MM.1S (cell line): Measurements from ENCODE around the gene COL12A1.

Source experiments
- DNase-seq: peaks from one replicate; pipeline ENCODE4 v3.0.0-alpha.2; 2015
- H2AFZ ChIP-seq: fragments of 300-600 bp; sonication (generic); 2 replicates; pipeline ENCODE4 v1.6.0; 2016; ENCODE audit warnings: antibody characterized with exemption, low read length
- H3F3A ChIP-seq: fragments of 300-600 bp; sonication (generic); 2 replicates; pipeline ENCODE4 v1.6.1; 2016; ENCODE audit warnings: mild to moderate bottlenecking, antibody characterized with exemption, low read length, moderate library complexity, mixed read lengths; ENCODE audit not compliant: insufficient read depth
- H3K27ac ChIP-seq: fragments of 300-600 bp; sonication (generic); 2 replicates; pipeline ENCODE4 v1.5.1; 2016; ENCODE audit warnings: mild to moderate bottlenecking, low read length
- H3K27me3 ChIP-seq: fragments of 300-600 bp; sonication (generic); replicated peaks from 2 replicates; pipeline ENCODE4 v1.6.0; 2016; ENCODE audit warnings: low read length; ENCODE audit not compliant: insufficient read depth
- H3K36me3 ChIP-seq: fragments of 300-600 bp; sonication (generic); replicated peaks from 2 replicates; pipeline ENCODE4 v1.6.1; 2016; ENCODE audit warnings: mild to moderate bottlenecking, low read length, mixed read lengths; ENCODE audit not compliant: insufficient read depth
- H3K4me1 ChIP-seq: fragments of 300-600 bp; sonication (generic); 2 replicates; pipeline ENCODE4 v1.6.1; 2016; ENCODE audit warnings: low read length, mixed read lengths
- H3K4me2 ChIP-seq: fragments of 300-600 bp; sonication (generic); 2 replicates; pipeline ENCODE4 v1.6.0; 2016; ENCODE audit warnings: low read depth, low read length
- H3K4me3 ChIP-seq: fragments of 300-600 bp; sonication (generic); 2 replicates; pipeline ENCODE4 v1.5.1; 2016; ENCODE audit warnings: low read length, mixed read lengths
- H3K79me2 ChIP-seq: fragments of 300-600 bp; sonication (generic); 2 replicates; pipeline ENCODE4 v1.6.1; 2016; ENCODE audit warnings: mixed run types, low read length, mixed read lengths
- H3K9ac ChIP-seq: fragments of 300-600 bp; sonication (generic); 2 replicates; pipeline ENCODE4 v1.6.1; 2016; ENCODE audit warnings: low read length, mixed read lengths
- H3K9me2 ChIP-seq: fragments of 300-600 bp; sonication (generic); replicated peaks from 2 replicates; pipeline ENCODE4 v1.6.1; 2016; ENCODE audit warnings: mild to moderate bottlenecking, low read length, mixed read lengths; ENCODE audit not compliant: insufficient read depth
- H3K9me3 ChIP-seq: fragments of 300-600 bp; sonication (generic); replicated peaks from 2 replicates; pipeline ENCODE4 v1.6.1; 2016; ENCODE audit warnings: mild to moderate bottlenecking, low read length, mixed read lengths; ENCODE audit not compliant: insufficient read depth
- H4K20me1 ChIP-seq: fragments of 300-600 bp; sonication (generic); 2 replicates; pipeline ENCODE4 v1.6.1; 2016; ENCODE audit warnings: mild to moderate bottlenecking, low read length, moderate library complexity, mixed read lengths; ENCODE audit not compliant: insufficient read depth
- CTCF ChIP-seq: fragments of 300-600 bp; sonication (generic); IDR thresholded peaks from 2 replicates; pipeline ENCODE4 v1.5.1; 2016; ENCODE audit warnings: antibody characterized with exemption, low read length, mixed read lengths
- EZH2 ChIP-seq: fragments of 300-600 bp; sonication (generic); optimal IDR thresholded peaks from 2 replicates; pipeline ENCODE3; 2017; ENCODE audit warnings: low read depth, mild to moderate bottlenecking, antibody characterized with exemption, low read length, mixed read lengths
- EZH2phosphoT487 ChIP-seq: fragments of 300-600 bp; sonication (generic); IDR thresholded peaks from 2 replicates; pipeline ENCODE4 v1.6.1; 2018; ENCODE audit warnings: antibody characterized with exemption, low read length

COL12A1 gene

GRCh38 chr6:75246386-75246785, 40.5 kb upstream of the COL12A1 start:
- H3K9me3 ChIP-seq: no peaks in the 10 kb centered on the region
- TF ChIP-seq CTCF (no peak), EZH2 (no peak), EZH2phosphoT487 (no peak)
- H3K4me3 ChIP-seq: no peak overlapping the region
- H4K20me1 ChIP-seq: no peaks in the 10 kb centered on the region
- H3K36me3 ChIP-seq: no peaks in the 10 kb centered on the region; the same call in 1 of the 2 replicates
- H3K27me3 ChIP-seq: no peaks in the 10 kb centered on the region
- H3K4me2 ChIP-seq: no peak overlapping the region
- H3K9me2 ChIP-seq: no peaks in the 10 kb centered on the region
- H3K9ac ChIP-seq: no peak overlapping the region
- peaks cover 9% of the 10 kb centered on the region for H3F3A ChIP-seq
- no peak for DNase-seq
- peaks cover 22% of the 10 kb centered on the region for H3K79me2 ChIP-seq
- H3K4me1 ChIP-seq: peaks cover 4% of the 10 kb centered on the region; the same call in 1 of the 2 replicates
- no peak overlapping the region for H3K27ac ChIP-seq
- H2AFZ ChIP-seq: no peak overlapping the region

GRCh38 chr6:75244063-75244584, 38.3 kb upstream of the COL12A1 start:
- H3K4me3 ChIP-seq: peak overlapping the region; percentile 93
- peak overlapping the region; percentile 93 for H2AFZ ChIP-seq
- no peaks in the 10 kb centered on the region for H4K20me1 ChIP-seq
- H3K36me3 ChIP-seq: no peaks in the 10 kb centered on the region; the same call in none of the 2 replicates
- H3K4me2 ChIP-seq: peak overlapping the region; percentile 97
- H3K27ac ChIP-seq: peak overlapping the region; percentile 93; the same call in 1 of the 2 replicates
- DNase-seq: peak; percentile 12
- H3K4me1 ChIP-seq: peaks cover 4% of the 10 kb centered on the region; the same call in 1 of the 2 replicates
- H3K9me2 ChIP-seq: no peaks in the 10 kb centered on the region
- H3K9me3 ChIP-seq: no peaks in the 10 kb centered on the region
- H3K27me3 ChIP-seq: no peaks in the 10 kb centered on the region
- H3F3A ChIP-seq: peaks cover 9% of the 10 kb centered on the region
- peak overlapping the region; percentile 92 for H3K9ac ChIP-seq
- H3K79me2 ChIP-seq: peaks cover 43% of the 10 kb centered on the region
- TF ChIP-seq EZH2phosphoT487 (no peak), CTCF (no peak), EZH2 (no peak)

- H3K9me2 ChIP-seq: no peaks in the 10 kb centered on the region
- H4K20me1 ChIP-seq: no peaks in the 10 kb centered on the region
- H3K36me3 ChIP-seq: no peaks in the 10 kb centered on the region; the same call in none of the 2 replicates
- peak within 1 kb of the TSS; percentile 93 for H3K4me3 ChIP-seq
- no peaks in the 10 kb centered on the region for H3K9me3 ChIP-seq
- peaks cover 4% of the 10 kb centered on the region; the same call in 1 of the 2 replicates for H3K4me1 ChIP-seq
- H3K9ac ChIP-seq: peak within 1 kb of the TSS; percentile 92
- peak within 1 kb of the TSS; percentile 97 for H3K4me2 ChIP-seq
- H3K27ac ChIP-seq: peak within 1 kb of the TSS; percentile 93
- TF ChIP-seq EZH2phosphoT487 (no peak), EZH2 (no peak), CTCF (no peak)
- no peaks in the 10 kb centered on the region for H3K27me3 ChIP-seq
- H2AFZ ChIP-seq: peak within 1 kb of the TSS; percentile 93
- peaks cover 43% of the 10 kb centered on the region for H3K79me2 ChIP-seq
- peak; percentile 97 for DNase-seq
- H3F3A ChIP-seq: peaks cover 9% of the 10 kb centered on the region
These were observed 37.6 kb upstream of the COL12A1 start, which contains the start of gene COX7A2 for GRCh38 chr6:75243333-75244062. Gene COX7A2, minus strand, starts transcription at chr6:75243801. Its CDS starts 67 bp downstream, at chr6:75243734.
